GM19043 (cell line): ENCODE data around the gene FGB.
"Not testable (repeated sequence)": the region's sequence is repeated elsewhere in the genome, so short reads cannot be mapped to it uniquely, and the experiment has no call there.

Experiments
- ATAC-seq: cut with Tn5 transposase; IDR thresholded peaks from one replicate; pipeline ENCODE4 v1.9.1; 2021; ENCODE audit warnings: low read depth; ENCODE audit not compliant: unreplicated experiment

Gene FGB

GRCh38 chr4:154594343-154594742 lies 31.5 kb downstream of the FGB start:
- ATAC-seq = not testable (repeated sequence)

DNA sequence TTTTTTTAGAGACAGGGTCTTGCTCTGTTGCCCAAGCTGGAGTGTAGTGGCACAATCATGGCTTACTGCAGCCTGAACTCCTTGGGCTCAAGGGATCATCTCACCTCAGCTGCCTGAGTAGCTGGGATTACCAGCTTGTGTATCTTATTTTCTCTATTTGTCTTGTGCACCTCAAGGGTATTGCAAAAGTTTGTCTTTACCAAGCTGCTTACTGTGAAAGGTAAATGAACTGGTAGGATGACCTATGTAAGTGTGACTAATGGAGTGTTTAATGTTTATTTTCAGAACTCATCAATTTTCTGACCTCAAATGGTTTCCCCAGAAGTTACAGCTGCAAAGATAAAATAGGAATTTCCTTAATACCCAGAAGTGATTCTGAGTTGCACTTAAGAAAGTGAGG lies 33.0 kb downstream of the FGB start:
- no peak for ATAC-seq

GRCh38 chr4:154597281-154597680 lies 34.5 kb downstream of the FGB start:
- not testable (repeated sequence) for ATAC-seq

- ATAC-seq = no peak
Measured at GRCh38 chr4:154597798-154598774, 35.3 kb downstream of the FGB start.

DNA sequence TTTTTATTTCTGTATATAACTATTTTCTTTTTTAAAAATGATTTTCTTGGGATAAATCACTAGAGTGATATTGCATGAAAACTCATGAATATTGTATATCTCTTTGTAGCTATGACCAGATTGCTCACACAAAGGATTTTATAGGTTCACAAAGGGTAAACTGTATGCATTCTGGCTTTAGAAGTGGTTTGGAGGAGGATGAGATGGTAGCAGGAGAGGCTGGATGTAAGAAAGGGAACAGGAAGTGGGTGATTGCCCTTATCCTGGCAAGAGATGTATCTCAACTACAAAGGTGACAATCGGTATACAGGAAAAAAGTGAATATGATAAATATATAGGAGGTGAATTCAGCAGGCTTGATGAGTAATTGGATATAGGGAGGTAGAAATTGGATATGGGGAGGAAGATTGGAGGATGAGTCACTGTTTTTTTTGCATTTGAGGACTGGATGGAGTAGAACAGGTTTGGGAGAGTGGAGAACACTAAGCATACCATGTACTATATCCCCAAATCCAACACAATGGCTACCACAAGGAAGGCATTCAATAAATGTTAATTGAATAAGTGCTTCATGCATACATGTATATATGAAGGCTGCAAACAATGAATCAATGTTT lies 39.7 kb downstream of the FGB start:
- no peak for ATAC-seq

DNA sequence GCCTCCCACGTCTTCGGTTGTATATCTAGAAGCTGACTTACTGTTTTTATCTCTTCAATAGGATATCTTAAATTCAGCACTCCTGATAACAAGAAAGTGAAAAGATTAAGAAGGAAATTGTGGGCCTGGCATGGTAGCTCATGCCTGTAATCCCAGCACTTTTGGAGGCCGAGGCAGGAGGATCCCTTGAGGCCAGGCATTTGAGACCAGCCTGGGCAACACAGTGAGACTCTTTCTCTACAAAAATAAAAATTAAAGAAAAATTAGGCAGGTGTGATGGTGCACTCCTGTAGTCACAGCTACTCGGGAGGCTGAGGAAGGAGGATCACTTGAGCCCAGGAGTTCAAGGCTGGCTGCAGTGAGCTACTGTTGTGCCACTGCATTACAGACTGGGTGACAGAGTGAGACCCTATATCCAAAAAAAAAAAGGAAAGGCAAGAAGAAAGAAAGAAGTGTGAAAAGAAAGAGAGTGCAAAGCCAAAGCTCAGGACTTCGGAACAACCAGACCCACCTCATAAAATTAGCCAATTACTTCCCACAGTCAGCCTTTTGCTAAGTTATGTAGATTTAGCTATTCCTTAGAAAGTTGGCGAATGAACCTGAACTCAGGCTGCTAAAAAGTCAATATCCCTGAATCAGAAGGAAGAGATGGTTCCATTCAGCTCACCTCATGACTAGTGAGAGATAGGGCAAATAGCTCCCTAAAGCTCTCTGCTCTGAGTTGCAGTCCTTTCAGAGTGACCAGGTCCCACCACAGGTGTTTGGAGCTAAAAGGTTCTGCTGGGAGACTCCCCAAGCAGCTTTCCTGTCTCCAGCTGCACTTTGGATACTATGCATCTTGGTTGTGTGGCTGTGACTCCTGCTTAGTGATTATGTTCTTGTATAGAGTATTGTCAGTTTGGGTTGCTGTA lies 40.5 kb downstream of the FGB start:
- ATAC-seq = no peak

GRCh38 chr4:154604696-154605200 lies 41.9 kb downstream of the FGB start:
- ATAC-seq = no peak

DNA sequence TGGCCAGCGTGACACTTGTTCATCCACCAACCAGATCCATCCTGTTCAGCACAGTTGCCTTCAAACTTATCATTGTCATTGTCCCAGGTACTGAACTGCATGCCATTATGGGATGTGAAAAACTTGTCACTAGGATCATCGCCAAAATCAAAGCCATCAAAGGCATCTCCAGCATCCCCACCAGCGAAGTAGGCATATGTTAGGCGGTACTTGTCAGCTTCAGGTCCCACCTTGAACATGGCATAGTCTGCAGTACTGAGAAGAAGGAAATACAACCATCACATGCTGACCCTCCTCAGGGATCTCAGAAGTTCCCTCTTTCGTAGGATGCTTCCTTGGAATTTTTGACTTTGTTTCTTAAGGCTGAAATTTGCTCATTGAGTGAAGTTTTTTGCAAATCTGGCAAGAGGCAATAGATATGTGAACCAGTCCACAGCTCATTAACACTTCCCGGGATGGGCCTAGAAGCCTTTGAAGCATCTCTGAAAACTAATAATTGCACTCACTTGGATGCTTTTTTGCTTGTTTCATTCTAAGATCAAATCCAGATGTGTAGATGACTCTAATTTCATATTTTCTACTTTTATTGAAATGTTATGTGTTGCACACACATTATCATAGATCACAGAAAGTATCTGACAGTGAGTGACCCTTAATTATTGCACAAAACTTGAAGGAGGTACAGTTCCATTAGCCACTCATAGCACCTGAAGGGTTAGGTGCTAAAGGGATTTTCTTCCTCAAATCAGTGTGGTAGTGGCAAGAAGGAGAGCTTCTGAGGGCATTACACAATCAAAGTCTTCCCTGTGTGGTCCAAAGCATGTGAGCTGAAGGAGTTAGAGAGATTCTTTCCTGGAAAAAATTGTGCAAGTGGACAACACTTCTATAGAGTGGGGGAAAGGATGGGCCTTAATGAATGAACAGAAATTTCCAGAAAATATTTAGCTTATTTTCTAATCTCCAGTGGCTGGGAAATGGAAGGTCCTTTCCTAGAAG lies 44.2 kb downstream of the FGB start:
- no peak for ATAC-seq

DNA sequence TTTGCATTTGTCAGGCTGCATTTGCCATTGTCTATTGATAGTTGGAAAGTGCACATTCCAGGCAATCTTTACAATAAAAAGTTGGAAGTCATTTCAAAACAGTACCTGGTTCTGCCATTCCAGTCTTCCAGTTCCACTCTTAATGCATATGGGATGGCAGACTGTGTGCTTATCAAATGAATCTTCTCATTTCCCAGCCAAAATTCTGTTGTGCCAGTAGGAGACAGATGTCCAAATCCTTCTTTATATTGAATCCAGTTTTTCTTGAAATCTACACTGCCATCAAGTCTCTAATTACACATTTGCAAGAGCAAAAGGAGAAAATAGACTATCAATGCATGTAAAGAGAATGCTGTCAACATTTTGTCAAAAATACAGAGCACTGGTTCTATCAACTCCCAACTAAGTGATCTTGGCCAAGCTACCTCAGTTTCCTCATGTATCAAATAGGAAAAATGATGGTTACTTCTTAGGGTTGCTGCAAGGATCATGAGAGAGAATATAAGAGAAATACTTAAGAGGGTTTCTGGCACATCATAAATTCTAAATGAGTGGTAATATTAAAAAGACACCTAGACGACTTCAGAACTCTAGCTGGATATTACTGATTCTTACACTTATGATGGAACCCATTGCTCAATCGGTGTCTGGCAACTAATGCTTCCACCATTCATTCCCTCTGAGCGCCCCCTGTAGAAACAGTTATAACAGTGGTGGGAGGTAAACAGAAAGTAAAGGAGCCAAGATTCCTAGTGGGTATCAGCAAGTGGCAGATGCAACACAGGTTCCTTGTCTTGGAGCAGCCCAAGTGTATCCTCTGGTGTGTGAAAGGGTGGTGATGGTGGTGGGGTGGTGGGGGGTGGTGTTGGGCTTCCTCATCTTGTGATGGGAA lies 45.8 kb downstream of the FGB start:
- no peak for ATAC-seq

DNA sequence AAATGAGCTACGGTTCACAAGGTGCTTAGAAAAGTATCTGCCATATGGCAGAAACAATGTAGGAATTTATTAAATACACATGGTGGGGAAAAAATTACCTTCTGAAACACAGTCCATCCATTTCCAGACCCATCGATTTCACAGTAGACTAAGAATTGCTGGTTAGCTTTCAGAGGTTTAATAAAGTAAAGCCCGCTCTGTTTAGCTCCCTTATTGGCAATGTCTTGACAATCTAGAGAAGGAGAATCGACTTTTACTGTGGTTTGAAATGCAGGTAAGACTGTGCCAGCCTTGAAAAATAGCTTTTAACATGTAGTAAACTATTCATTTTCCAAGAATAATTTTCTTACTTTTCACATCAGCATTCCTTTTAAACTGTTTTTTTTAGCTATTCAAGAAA lies 46.7 kb downstream of the FGB start:
- no peak for ATAC-seq

- ATAC-seq = no peak
Measured at GRCh38 chr4:154610582-154610981, 47.8 kb downstream of the FGB start.

DNA sequence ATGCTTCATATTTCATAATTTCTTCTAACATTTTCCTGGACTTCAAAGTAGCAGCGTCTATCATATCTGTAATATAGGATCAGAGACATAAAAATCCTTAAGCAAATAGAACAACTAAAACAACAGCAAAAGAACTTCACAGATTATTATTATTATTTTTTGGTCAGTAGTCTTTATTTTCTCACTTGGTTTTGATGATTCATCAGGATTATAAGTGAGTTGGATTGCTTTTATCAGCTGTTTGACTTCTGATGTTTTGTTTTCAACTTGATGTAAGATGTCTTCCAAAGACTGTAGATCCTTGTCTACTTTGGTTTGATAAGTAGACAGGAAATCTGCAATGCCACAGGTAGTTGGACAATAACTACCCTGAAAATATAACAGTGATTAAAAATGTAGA lies 49.0 kb downstream of the FGB start:
- no peak for ATAC-seq

DNA sequence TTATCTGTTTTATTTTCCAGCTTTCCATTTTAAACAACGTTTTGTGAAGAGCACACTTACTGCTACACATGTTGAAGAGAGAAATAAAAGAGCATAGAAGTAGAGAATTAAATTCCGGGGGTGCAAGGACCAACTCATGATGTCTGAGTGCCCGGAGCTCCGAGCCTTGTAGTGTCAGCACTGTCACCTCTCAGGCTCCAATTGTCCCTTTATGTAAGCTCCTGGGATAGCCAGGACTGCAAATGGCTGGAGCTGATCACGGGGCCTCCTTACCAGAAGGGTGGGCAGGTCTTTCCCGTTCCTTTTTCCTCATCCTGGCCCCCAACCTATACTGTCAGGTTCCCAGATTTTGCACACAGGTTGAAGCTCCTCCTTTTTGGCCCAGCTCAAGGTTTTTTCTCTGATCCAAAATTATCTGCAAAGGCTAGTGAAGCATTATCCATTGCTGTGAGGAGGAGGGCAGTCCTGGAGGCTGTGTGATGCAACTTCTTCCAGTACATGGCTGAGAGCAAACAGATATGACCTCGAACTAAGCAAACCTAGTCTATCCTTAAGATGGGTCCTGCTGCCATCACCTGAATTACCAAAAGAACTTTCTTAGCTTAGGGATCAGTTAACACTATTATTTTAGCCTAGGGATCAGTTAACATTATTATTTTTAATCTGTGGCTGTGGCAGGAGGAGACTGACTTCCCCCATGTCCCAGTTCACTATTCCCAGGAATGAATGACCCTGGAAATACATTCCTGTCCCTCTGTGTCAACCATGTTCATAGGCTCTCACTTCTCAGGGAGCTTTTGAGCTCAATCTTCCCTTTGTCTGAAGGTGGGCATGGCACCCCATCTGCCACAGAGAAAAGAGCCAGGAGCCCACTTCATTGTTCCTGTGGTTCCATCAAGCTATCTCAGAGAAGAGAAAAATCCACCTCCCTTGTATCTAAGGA lies 49.9 kb downstream of the FGB start, which contains the start of gene FGG:
Gene FGG (minus strand): TSS at position 185 of the 943 bp plus-strand sequence. CDS start 47 bp downstream, at position 138.
- ATAC-seq = no peak

DNA sequence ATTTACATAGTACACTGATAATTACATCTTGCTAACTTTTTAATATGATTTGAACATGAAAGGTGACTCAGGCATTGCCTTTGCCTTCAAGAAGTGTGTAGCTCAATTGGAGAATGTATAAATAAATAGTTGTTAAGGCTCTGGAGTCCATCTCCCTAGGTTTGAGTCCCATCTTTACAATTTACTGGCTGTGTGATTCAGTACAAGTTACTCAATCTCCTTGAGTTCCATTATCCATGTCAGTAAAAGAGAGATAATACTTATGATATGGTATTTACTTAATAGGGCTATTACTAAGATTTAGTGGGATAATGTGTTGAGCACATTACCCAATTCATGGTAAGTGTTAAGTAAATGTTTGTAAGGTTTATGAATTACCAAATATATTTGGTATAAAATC lies 51.5 kb downstream of the FGB start:
- ATAC-seq = no peak

DNA sequence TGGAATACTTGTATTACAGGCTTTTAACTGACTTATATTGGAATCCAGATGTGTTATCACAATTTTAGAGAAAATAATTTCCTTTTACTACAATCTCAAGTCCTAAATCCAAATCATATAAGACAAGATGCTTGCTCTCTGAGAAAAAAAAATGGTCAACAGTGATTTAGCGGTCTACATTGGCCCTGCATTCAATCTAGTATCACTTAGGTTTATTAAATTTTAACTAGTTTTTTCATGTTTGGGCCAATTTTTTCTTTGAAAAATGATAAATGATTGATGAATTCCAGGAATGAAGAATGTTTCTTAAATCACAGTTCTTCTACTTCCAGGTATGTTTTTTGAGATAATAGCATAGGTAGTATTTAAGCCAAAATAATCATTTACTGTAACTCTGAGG lies 52.4 kb downstream of the FGB start:
- no peak for ATAC-seq

DNA sequence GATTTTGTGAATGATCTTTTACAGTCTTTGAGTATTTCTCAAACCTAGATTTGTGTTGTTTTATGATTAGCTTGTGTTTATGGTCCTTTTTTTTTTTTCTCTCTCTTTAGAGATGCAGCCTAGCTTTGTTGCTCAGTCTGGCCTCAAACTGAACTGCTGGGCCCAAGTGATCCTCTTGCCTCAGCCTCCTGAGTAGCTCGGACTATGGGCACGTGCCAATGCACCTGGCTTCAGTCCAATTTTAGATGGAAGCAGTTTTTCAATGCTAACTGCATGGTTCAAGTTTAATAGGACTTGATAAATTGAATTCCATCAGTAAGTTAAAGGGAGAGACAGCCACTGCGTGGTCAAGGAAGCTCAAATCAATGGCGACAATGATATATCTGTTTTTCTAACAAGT lies 53.5 kb downstream of the FGB start:
- no peak for ATAC-seq

DNA sequence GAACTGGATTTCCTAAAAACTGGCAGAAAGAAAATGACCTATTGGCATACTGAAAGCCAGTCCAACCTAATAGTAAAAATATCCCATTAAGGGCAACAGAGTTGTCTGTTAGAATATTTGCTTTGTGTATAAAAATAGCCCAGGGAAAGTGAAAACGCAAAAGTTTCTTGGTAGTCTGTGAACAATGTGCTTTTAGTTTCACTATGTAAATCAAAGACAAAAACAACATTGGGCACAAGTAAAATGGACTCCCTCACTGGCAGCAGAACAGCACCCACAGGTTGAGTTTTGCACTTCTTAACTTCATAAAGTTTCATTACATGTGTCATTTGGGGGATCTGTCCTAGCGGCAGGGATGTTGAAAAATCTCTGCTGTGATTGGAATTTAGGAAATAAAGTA lies 53.9 kb downstream of the FGB start:
- peak; percentile 93 for ATAC-seq
